PFSK-1 (cell line): ENCODE data around the gene DNM1.

Experiments
- FOXP2 ChIP-seq: optimal IDR thresholded peaks from 2 replicates; pipeline ENCODE3; 2011; ENCODE audit warnings: borderline replicate concordance, control low read depth, inconsistent platforms; ENCODE audit not compliant: insufficient read depth; ENCODE audit errors: extremely low read length, extremely low read depth
- POLR2AphosphoS5 ChIP-seq: IDR thresholded peaks from 2 replicates; pipeline ENCODE4 v1.6.1; 2012; ENCODE audit warnings: low read depth, mild to moderate bottlenecking, control low read depth, low read length, moderate library complexity
- SIN3A ChIP-seq: IDR thresholded peaks from 2 replicates; pipeline ENCODE4 v1.6.1; 2012; ENCODE audit warnings: mild to moderate bottlenecking, low read length, moderate library complexity, borderline replicate concordance; ENCODE audit not compliant: insufficient read depth
- TAF1 ChIP-seq: IDR thresholded peaks from 2 replicates; pipeline ENCODE4 v1.6.1; 2012; ENCODE audit warnings: low read length, control low read depth, borderline replicate concordance; ENCODE audit not compliant: insufficient read depth
- TF ChIP-seq, protein P1 (sequence below), 2 experiments: IDR thresholded peaks; 2 replicates each; pipeline versions ENCODE4 v1.6.1 to v1.8.0; 2011 to 2012; ENCODE audit warnings: low read depth in 2 of 2, low read length in 2 of 2, control low read depth in 1 of 2, inconsistent platforms in 1 of 2, mild to moderate bottlenecking in 1 of 2, moderate library complexity in 1 of 2; ENCODE audit not compliant: insufficient read depth in 1 of 2

DNM1 gene

DNA sequence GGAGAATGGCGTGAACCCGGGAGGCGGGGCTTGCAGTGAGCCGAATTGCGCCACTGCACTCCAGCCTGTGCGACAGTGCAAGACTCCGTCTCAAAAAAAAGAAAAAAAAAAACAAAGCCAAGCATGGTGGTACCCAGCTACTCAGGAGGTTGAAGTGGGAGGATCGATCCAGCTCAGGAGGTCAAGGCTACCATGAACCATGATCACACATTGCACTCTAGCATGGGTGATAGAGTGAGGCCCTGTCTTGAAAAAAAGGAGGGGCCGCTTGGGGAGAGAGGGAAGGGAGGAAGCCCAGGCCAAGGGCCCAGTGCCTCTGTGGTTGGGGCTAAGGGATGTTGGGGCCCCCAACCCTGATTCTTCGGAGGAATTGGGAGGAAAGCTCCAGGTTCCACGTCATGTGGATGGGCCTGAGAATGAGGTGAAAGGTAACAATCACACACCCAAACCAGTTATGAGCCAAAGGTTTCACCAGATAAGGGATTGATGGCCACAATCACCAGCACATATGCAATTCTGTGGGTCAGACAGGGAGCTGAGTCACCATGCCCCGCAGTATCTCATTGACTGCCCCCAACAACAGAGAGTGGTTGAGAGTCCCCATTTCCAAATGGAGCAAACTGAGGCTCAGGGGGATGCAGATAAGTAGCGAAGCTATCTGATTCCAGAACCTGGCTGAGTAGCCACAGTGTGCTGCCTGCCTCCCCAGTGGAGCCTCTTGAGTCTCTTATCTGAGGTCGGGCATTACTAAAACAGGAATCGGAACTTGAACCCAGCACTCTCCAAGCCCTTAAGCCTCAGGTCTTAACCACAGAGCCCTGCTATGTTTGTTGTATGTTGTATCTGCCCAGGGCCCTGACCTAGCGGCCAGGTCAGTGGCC lies 93.4 kb downstream of the DNM1 start:
- TF ChIP-seq, protein P1, sequence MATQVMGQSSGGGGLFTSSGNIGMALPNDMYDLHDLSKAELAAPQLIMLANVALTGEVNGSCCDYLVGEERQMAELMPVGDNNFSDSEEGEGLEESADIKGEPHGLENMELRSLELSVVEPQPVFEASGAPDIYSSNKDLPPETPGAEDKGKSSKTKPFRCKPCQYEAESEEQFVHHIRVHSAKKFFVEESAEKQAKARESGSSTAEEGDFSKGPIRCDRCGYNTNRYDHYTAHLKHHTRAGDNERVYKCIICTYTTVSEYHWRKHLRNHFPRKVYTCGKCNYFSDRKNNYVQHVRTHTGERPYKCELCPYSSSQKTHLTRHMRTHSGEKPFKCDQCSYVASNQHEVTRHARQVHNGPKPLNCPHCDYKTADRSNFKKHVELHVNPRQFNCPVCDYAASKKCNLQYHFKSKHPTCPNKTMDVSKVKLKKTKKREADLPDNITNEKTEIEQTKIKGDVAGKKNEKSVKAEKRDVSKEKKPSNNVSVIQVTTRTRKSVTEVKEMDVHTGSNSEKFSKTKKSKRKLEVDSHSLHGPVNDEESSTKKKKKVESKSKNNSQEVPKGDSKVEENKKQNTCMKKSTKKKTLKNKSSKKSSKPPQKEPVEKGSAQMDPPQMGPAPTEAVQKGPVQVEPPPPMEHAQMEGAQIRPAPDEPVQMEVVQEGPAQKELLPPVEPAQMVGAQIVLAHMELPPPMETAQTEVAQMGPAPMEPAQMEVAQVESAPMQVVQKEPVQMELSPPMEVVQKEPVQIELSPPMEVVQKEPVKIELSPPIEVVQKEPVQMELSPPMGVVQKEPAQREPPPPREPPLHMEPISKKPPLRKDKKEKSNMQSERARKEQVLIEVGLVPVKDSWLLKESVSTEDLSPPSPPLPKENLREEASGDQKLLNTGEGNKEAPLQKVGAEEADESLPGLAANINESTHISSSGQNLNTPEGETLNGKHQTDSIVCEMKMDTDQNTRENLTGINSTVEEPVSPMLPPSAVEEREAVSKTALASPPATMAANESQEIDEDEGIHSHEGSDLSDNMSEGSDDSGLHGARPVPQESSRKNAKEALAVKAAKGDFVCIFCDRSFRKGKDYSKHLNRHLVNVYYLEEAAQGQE (IDR thresholded peaks at IDR 0.05; ENCODE audit: insufficient read depth in 1 of 2, low read depth in 2 of 2, low read length in 2 of 2): no peak
- TF ChIP-seq SIN3A (no peak), TAF1 (no peak), POLR2AphosphoS5 (no peak), FOXP2 (no peak)

DNA sequence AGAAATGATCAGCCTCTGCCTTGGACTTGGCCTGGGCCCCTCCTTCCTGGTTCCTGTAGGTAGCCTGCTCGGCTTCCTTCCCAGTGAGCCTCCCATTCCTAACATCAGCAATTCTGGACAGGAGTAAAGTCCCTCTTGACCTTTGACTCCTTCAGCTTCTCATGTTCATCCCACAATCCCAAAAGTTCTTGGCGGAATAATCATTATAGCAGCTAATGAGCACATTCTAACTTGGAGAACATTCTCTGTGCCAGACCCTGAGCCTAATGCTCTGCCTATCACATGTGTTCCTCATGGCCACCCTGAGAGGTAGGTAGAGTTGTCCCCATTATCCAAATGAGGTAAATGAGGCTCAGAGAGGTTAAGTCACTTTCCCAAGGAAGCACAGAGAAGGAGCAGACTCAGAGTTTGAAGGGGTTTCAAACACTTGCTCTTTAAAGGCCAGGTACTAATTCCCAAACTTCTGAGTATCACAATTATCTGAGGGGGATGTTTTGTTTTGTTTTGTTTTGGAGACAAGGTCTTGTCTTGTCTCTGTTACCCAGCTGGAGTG lies 94.1 kb downstream of the DNM1 start:
- no peak for TF ChIP-seq TAF1
- TF ChIP-seq SIN3A: no peak
- TF ChIP-seq, protein P1 (IDR thresholded peaks at IDR 0.05; ENCODE audit: insufficient read depth in 1 of 2, low read depth in 2 of 2, low read length in 2 of 2): no peak
- no peak for TF ChIP-seq FOXP2
- TF ChIP-seq POLR2AphosphoS5: no peak

DNA sequence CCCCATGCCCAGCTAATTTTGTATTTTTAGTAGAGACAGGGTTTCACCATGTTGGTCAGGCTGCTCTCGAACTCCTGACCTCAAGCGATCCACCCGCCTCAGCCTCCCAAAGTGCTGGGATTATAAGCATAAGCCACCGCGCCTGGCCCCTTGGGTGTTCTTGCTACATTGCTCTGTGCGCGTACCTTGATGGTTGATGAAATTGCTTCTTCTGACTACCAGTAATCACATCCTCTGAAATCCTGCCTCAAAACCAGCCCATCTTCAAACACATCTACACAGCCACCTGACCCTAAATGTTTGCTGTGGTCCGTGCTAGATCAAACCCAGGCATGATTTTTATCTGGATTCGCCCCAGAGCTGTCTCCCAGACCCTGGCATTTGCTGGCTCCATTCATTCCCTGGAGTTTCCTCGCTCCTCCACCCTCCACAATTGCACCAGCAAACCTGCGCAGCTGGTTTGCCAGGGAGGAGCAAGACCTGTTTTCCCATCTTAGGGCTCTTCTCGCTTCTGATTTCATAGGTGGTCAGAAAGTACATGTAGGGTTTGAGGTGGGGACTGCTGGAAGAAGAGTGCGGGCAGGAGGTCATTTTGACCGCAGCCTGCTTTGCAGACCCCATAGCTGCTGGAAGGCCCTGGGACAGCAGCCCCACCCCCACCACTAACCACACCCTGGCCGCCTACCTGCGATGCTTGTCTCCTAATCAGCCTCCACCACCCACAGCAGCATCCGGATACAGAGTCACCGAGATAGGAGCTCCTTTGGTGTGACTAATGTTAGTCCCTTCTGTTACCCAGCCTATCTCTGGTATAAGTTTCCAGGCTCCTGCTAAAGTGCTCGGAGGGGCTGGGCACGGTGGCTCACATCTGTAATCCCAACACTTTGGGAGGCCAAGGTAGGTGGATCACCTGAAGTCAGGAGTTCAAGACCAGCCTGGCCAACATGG lies 95.6 kb downstream of the DNM1 start:
- TF ChIP-seq, protein P1 (IDR thresholded peaks at IDR 0.05; ENCODE audit: insufficient read depth in 1 of 2, low read depth in 2 of 2, low read length in 2 of 2): no peak
- TF ChIP-seq POLR2AphosphoS5 (no peak), TAF1 (no peak), FOXP2 (no peak), SIN3A (no peak)

DNA sequence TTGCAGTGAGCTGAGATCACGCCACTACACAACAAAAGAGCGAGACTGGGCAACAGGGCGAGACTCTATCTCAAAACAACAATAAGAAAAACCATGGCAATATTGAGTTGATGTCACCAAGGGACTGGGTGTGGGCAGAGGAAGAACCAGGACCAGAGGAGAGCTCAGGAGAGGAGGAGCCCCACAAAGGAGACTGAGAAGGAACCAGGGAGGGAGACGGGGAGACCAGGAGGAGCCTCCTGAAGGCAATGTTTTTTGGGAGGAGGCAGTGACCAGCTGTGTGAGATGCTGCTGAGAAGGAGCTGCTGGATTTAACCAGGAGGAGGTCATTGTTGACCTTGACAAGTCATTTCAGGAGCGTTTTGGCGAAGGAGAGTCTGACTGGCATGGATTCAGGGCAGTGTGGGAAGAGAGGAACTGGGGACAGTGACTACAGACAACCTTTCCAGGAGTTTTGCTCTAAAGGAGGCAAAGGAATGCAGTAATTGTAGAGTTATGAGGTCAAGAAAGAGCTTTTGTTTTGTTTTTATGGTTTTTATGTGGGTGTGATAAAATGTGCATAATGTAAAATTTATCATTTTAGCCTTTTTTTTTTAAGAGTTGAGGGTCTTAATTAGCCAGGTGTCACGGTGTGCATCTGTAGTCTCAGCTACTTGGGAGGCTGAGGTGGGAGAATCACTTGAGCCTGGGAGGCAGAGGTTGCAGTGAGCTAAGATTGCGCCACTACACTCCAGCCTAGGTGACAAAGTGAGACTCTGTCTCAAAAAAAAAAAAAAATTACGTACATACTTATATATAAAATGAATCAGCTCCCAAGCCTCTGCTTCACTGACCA lies 101.2 kb downstream of the DNM1 start:
- TF ChIP-seq POLR2AphosphoS5: no peak
- TF ChIP-seq TAF1: no peak
